Suppressor macrophage treated with lipopolysaccharide for 4 hours (primary cell): ENCODE data around the gene IFNA6.
"Not testable (repeated sequence)": the region's sequence is repeated elsewhere in the genome, so short reads cannot be mapped to it uniquely, and the experiment has no call there.

Experiments
- DNase-seq: peaks from one replicate; pipeline ENCODE4 v3.0.0-alpha.2; 2020

IFNA6 gene

GRCh38 chr9:21350787-21351186 lies at the start of gene IFNA6:
TSS of gene IFNA6 (minus strand) at chr9:21350887. CDS start at chr9:21350887, 0 bp downstream.
- no peak for DNase-seq

GRCh38 chr9:21399956-21400355 lies 49.3 kb upstream of the IFNA6 start:
- DNase-seq = peak; percentile 28

GRCh38 chr9:21398955-21399489 lies 48.3 kb upstream of the IFNA6 start:
- DNase-seq = no peak

- DNase-seq = peak; percentile 46
Observed at GRCh38 chr9:21395778-21396717, 45.4 kb upstream of the IFNA6 start.

GRCh38 chr9:21392270-21392669 lies 41.6 kb upstream of the IFNA6 start:
- DNase-seq = peak; percentile 32

- DNase-seq = peak; percentile 57
Observed at GRCh38 chr9:21385131-21385670, 34.5 kb upstream of the IFNA6 start, which contains the start of gene IFNA2. TSS of gene IFNA2 (minus strand) at chr9:21385398. CDS start at chr9:21385329, 69 bp downstream.

- no peak for DNase-seq
Observed at GRCh38 chr9:21383627-21384026, 32.9 kb upstream of the IFNA6 start.

- DNase-seq = peak; percentile 90
Observed at GRCh38 chr9:21381448-21382339, 31.0 kb upstream of the IFNA6 start.

- not testable (repeated sequence) for DNase-seq
Observed at GRCh38 chr9:21371467-21371866, 20.8 kb upstream of the IFNA6 start.

GRCh38 chr9:21367957-21368356 lies 17.3 kb upstream of the IFNA6 start, which contains the start of gene IFNA13:
TSS of gene IFNA13 (minus strand) at chr9:21368057. CDS start at chr9:21368010, 47 bp downstream.
- peak; percentile 30 for DNase-seq

GRCh38 chr9:21367169-21367568 lies 16.5 kb upstream of the IFNA6 start:
- DNase-seq = not testable (repeated sequence)

GRCh38 chr9:21362287-21362686 lies 11.6 kb upstream of the IFNA6 start:
- no peak for DNase-seq

- peak; percentile 74 for DNase-seq
Observed at GRCh38 chr9:21357479-21358460, 7.1 kb upstream of the IFNA6 start.

GRCh38 chr9:21348430-21348970 lies 2.2 kb downstream of the IFNA6 start:
- DNase-seq = no peak

GRCh38 chr9:21340735-21341134 lies 10.0 kb downstream of the IFNA6 start:
- DNase-seq = no peak

GRCh38 chr9:21336457-21336856 lies 14.2 kb downstream of the IFNA6 start:
- DNase-seq = no peak

- DNase-seq = peak; percentile 94
Observed at GRCh38 chr9:21334701-21335632, 15.7 kb downstream of the IFNA6 start, which contains the start of gene KLHL9. TSS of gene KLHL9 (minus strand) at chr9:21335404. CDS start at chr9:21334859, 545 bp downstream.

- no peak for DNase-seq
Observed at GRCh38 chr9:21333226-21333625, 17.5 kb downstream of the IFNA6 start.

GRCh38 chr9:21331676-21332402 lies 18.8 kb downstream of the IFNA6 start:
- no peak for DNase-seq
